H1 (cell line): ENCODE data around the gene FPR3. TPM values are rescaled to one million over a fixed set of nuclear protein-coding genes. Genes with fewer than 3 reads are reported as not detected.

ENCODE experiments used
- BRCA1 ChIP-seq: IDR thresholded peaks from 2 replicates; pipeline ENCODE4 v1.6.1; 2012; ENCODE audit warnings: low read depth, low read length, improper control_type of control experiment
- CHD1 ChIP-seq: IDR thresholded peaks from 2 replicates; pipeline ENCODE4 v1.6.1; 2012; ENCODE audit warnings: low read depth, low read length, improper control_type of control experiment
- PHF8 ChIP-seq: fragments of 200-600 bp; sonication (generic); conservative IDR thresholded peaks from 2 replicates; pipeline ENCODE4 v1.7.1; 2012; ENCODE audit warnings: low read depth, mild to moderate bottlenecking, inconsistent platforms, low read length, moderate library complexity
- YY1 ChIP-seq: IDR thresholded peaks from 2 replicates; pipeline ENCODE4 v1.6.1; 2011; ENCODE audit warnings: low read depth, mild to moderate bottlenecking, low read length
- polyA plus RNA-seq, 7 experiments: library from polyadenylated mRNA; depleted of rRNA in 3 of 7; stranded (reverse) in 5 of 7; unstranded in 2 of 7; fragments of >200 nt in 5 of 7; fragments of 200-250 nt in 2 of 7; gene quantifications; 1 replicate in 5 of 7; 2 replicates in 1 of 7; 4 replicates in 1 of 7; pipeline versions ENCODE4 v1.2.1 to v1.2.3, GENCODE V29; 2011 to 2013; ENCODE audit warnings: missing spikeins in 2 of 7, mixed read lengths in 2 of 7
- total RNA-seq: library from RNA; stranded (reverse); fragmentation: NEBNext Ultra II Directional; extraction: Animal tissue kit (Norgen Biotek cat#: 25700); gene quantifications from 2 replicates; pipeline ENCODE4 v1.2.1, GENCODE V29; 2021
- TF ChIP-seq, protein P1 (sequence below): IDR thresholded peaks from 2 replicates; pipeline ENCODE4 v1.6.1; 2011; ENCODE audit warnings: low read depth, mild to moderate bottlenecking, low read length; ENCODE audit not compliant: insufficient read depth

FPR3 gene
- total and polyA plus RNA-seq, 2 of the 8 experiments (the other 6 are each of a cell fraction or from before 2014, with no cell fraction given) = not detected

DNA sequence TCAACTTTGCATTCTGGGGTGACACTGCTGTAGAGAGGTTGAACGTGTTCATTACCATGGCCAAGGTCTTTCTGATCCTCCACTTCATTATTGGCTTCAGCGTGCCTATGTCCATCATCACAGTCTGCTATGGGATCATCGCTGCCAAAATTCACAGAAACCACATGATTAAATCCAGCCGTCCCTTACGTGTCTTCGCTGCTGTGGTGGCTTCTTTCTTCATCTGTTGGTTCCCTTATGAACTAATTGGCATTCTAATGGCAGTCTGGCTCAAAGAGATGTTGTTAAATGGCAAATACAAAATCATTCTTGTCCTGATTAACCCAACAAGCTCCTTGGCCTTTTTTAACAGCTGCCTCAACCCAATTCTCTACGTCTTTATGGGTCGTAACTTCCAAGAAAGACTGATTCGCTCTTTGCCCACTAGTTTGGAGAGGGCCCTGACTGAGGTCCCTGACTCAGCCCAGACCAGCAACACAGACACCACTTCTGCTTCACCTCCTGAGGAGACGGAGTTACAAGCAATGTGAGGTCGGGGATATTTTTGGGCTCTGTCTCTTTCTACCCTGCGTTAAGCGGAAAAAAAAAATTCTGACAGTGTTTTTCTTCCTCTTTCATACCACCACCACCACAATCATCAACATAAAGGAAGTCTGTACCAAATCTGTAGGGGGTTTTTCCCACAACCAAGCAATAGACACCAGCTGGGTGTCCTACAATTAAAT, 29.5 kb downstream of the FPR3 start (continued):
- TF ChIP-seq PHF8 (no peak), YY1 (no peak), BRCA1 (no peak), CHD1 (no peak)
- TF ChIP-seq, protein P1, sequence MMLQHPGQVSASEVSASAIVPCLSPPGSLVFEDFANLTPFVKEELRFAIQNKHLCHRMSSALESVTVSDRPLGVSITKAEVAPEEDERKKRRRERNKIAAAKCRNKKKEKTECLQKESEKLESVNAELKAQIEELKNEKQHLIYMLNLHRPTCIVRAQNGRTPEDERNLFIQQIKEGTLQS = no peak
